Effector memory CD8-positive, alpha-beta T cell (primary cell): Measurements from ENCODE around the gene TSPAN18.

Source experiments
- ATAC-seq: fragments of 150-1000 bp; cut with Tn5 transposase; replicated peaks from 2 replicates; pipeline ENCODE4 v1.10.0; 2021; ENCODE audit warnings: mild to moderate bottlenecking, moderate library complexity
- DNase-seq, 3 experiments: peaks; one replicate each; pipeline ENCODE4 v3.0.0; 2021
- H3K27ac Mint-ChIP-seq, 2 donors: one replicate each; pipeline ENCODE4 v1.8.0; 2022; ENCODE audit warnings: mild to moderate bottlenecking in 2 of 2, mixed read lengths in 2 of 2, moderate library complexity in 2 of 2
- H3K27me3 Mint-ChIP-seq, 2 donors: one replicate each; pipeline ENCODE4 v1.8.0; 2022; ENCODE audit warnings: mixed read lengths in 2 of 2
- H3K36me3 Mint-ChIP-seq: one replicate; pipeline ENCODE4 v1.8.0; 2022; ENCODE audit warnings: mild to moderate bottlenecking, moderate library complexity, mixed read lengths; ENCODE audit not compliant: insufficient read depth
- H3K4me1 Mint-ChIP-seq, 2 donors: one replicate each; pipeline ENCODE4 v1.8.0; 2022; ENCODE audit warnings: low read depth in 2 of 2, mixed read lengths in 2 of 2
- H3K4me3 Mint-ChIP-seq, 2 donors: one replicate each; pipeline ENCODE4 v1.8.0; 2022; ENCODE audit warnings: mild to moderate bottlenecking in 2 of 2, mixed read lengths in 2 of 2, moderate library complexity in 2 of 2
- H3K9me3 Mint-ChIP-seq, 2 donors: one replicate each; pipeline ENCODE4 v1.8.0; 2022; ENCODE audit warnings: mixed read lengths in 2 of 2

TSPAN18 gene

GRCh38 chr11:44916801-44917385 lies 190.1 kb downstream of the TSPAN18 start:
- no peaks in the 10 kb centered on the region for H3K9me3 Mint-ChIP-seq
- peaks cover 0 to 2% of the 10 kb centered on the region in 2 donors for H3K4me1 Mint-ChIP-seq
- H3K4me3 Mint-ChIP-seq: no peak overlapping the region
- H3K27me3 Mint-ChIP-seq: peaks cover 5 to 6% of the 10 kb centered on the region in 2 donors
- H3K27ac Mint-ChIP-seq: no peak overlapping the region
- ATAC-seq (no peak), DNase-seq (no peak)
- peaks cover 16% of the 10 kb centered on the region for H3K36me3 Mint-ChIP-seq

GRCh38 chr11:44917741-44918140 lies 191.0 kb downstream of the TSPAN18 start:
- peaks cover 14% of the 10 kb centered on the region for H3K36me3 Mint-ChIP-seq
- no peak overlapping the region for H3K27ac Mint-ChIP-seq
- peaks cover 0 to 6% of the 10 kb centered on the region in 2 donors for H3K27me3 Mint-ChIP-seq
- ATAC-seq (no peak), DNase-seq (no peak)
- H3K9me3 Mint-ChIP-seq: no peaks in the 10 kb centered on the region
- no peak overlapping the region for H3K4me3 Mint-ChIP-seq
- no peaks in the 10 kb centered on the region for H3K4me1 Mint-ChIP-seq

GRCh38 chr11:44920451-44920850 lies 193.7 kb downstream of the TSPAN18 start:
- no peak overlapping the region for H3K27ac Mint-ChIP-seq
- peaks cover 0 to 12% of the 10 kb centered on the region in 2 donors for H3K27me3 Mint-ChIP-seq

GRCh38 chr11:44923115-44923514 lies 196.4 kb downstream of the TSPAN18 start:
- Mint-ChIP-seq H3K27ac (no peak overlapping the region), H3K4me3 (no peak overlapping the region)
- ATAC-seq: no peak

More at GRCh38 chr11:44920451-44920850, 193.7 kb downstream of the TSPAN18 start:
- H3K4me1 Mint-ChIP-seq: peaks cover 0 to 2% of the 10 kb centered on the region in 2 donors
- no peaks in the 10 kb centered on the region for H3K9me3 Mint-ChIP-seq
- ATAC-seq (no peak), DNase-seq (no peak)
- no peak overlapping the region for H3K4me3 Mint-ChIP-seq
- H3K36me3 Mint-ChIP-seq: peaks cover 14% of the 10 kb centered on the region

GRCh38 chr11:44923806-44924205 lies 197.0 kb downstream of the TSPAN18 start:
- Mint-ChIP-seq H3K36me3 (peaks cover 20% of the 10 kb centered on the region), H3K4me3 (no peak overlapping the region), H3K4me1 (peaks cover 3 to 12% of the 10 kb centered on the region in 2 donors), H3K9me3 (no peaks in the 10 kb centered on the region), H3K27me3 (peaks cover 0 to 12% of the 10 kb centered on the region in 2 donors), H3K27ac (no peak overlapping the region)
- no peak for DNase-seq
- no peak for ATAC-seq

More at GRCh38 chr11:44923115-44923514, 196.4 kb downstream of the TSPAN18 start:
- Mint-ChIP-seq H3K36me3 (peaks cover 20% of the 10 kb centered on the region), H3K4me1 (peaks cover 3 to 12% of the 10 kb centered on the region in 2 donors), H3K9me3 (no peaks in the 10 kb centered on the region), H3K27me3 (peaks cover 0 to 12% of the 10 kb centered on the region in 2 donors)
- no peak for DNase-seq

GRCh38 chr11:44926036-44926435 lies 199.3 kb downstream of the TSPAN18 start:
- H3K27ac Mint-ChIP-seq: no peak overlapping the region
- ATAC-seq: no peak

GRCh38 chr11:44927174-44927661 lies 200.5 kb downstream of the TSPAN18 start:
- no peak overlapping the region for H3K4me3 Mint-ChIP-seq
- ATAC-seq (peak; percentile 70), DNase-seq (peak; percentile 53 to 58 (median 54))
- H3K36me3 Mint-ChIP-seq: peaks cover 13% of the 10 kb centered on the region
- H3K9me3 Mint-ChIP-seq: no peaks in the 10 kb centered on the region
- H3K27ac Mint-ChIP-seq: no peak overlapping the region
- H3K4me1 Mint-ChIP-seq: peaks cover 8 to 15% of the 10 kb centered on the region in 2 donors
- peaks cover 0 to 7% of the 10 kb centered on the region in 2 donors for H3K27me3 Mint-ChIP-seq

More at GRCh38 chr11:44926036-44926435, 199.3 kb downstream of the TSPAN18 start:
- Mint-ChIP-seq H3K27me3 (peaks cover 0 to 7% of the 10 kb centered on the region in 2 donors), H3K4me1 (peaks cover 8 to 15% of the 10 kb centered on the region in 2 donors), H3K36me3 (peaks cover 16% of the 10 kb centered on the region), H3K4me3 (no peak overlapping the region), H3K9me3 (no peaks in the 10 kb centered on the region)
- no peak for DNase-seq

- peak overlapping the region in 1 of 2 donors; percentile 73 for H3K27ac Mint-ChIP-seq
- no peak for DNase-seq
- ATAC-seq: no peak
- no peak overlapping the region for H3K4me3 Mint-ChIP-seq
- H3K9me3 Mint-ChIP-seq: no peaks in the 10 kb centered on the region
- peaks cover 8 to 13% of the 10 kb centered on the region in 2 donors for H3K4me1 Mint-ChIP-seq
- peaks cover 17% of the 10 kb centered on the region for H3K36me3 Mint-ChIP-seq
- H3K27me3 Mint-ChIP-seq: peaks cover 0 to 2% of the 10 kb centered on the region in 2 donors
Measured at GRCh38 chr11:44928144-44928543, 201.4 kb downstream of the TSPAN18 start.

- ATAC-seq (no peak), DNase-seq (no peak)
- no peak overlapping the region for H3K4me3 Mint-ChIP-seq
- peaks cover 19% of the 10 kb centered on the region for H3K36me3 Mint-ChIP-seq
- peak overlapping the region in 1 of 2 donors; percentile 73 for H3K27ac Mint-ChIP-seq
- no peaks in the 10 kb centered on the region for H3K9me3 Mint-ChIP-seq
- no peaks in the 10 kb centered on the region for H3K27me3 Mint-ChIP-seq
- peaks cover 8 to 13% of the 10 kb centered on the region in 2 donors for H3K4me1 Mint-ChIP-seq
Measured at GRCh38 chr11:44928816-44929215, 202.1 kb downstream of the TSPAN18 start.

- peak overlapping the region; percentile 33 to 86 for H3K27ac Mint-ChIP-seq
- peaks cover 8 to 13% of the 10 kb centered on the region in 2 donors for H3K4me1 Mint-ChIP-seq
- peaks cover 19% of the 10 kb centered on the region for H3K36me3 Mint-ChIP-seq
- H3K27me3 Mint-ChIP-seq: no peaks in the 10 kb centered on the region
- ATAC-seq (no peak), DNase-seq (no peak)
- no peak overlapping the region for H3K4me3 Mint-ChIP-seq
- no peaks in the 10 kb centered on the region for H3K9me3 Mint-ChIP-seq
Measured at GRCh38 chr11:44930588-44931302, 204.0 kb downstream of the TSPAN18 start.

GRCh38 chr11:44931466-44931865 lies 204.7 kb downstream of the TSPAN18 start:
- peak overlapping the region; percentile 33 to 86 for H3K27ac Mint-ChIP-seq
- H3K9me3 Mint-ChIP-seq: no peaks in the 10 kb centered on the region
- peaks cover 19% of the 10 kb centered on the region for H3K36me3 Mint-ChIP-seq
- no peaks in the 10 kb centered on the region for H3K27me3 Mint-ChIP-seq
- H3K4me3 Mint-ChIP-seq: no peak overlapping the region
- H3K4me1 Mint-ChIP-seq: peaks cover 11 to 12% of the 10 kb centered on the region in 2 donors
- ATAC-seq (no peak), DNase-seq (no peak)

- peaks cover 9% of the 10 kb centered on the region for H3K36me3 Mint-ChIP-seq
- no peak for ATAC-seq
- H3K27me3 Mint-ChIP-seq: no peaks in the 10 kb centered on the region
- H3K4me3 Mint-ChIP-seq: no peak overlapping the region
- H3K27ac Mint-ChIP-seq: peak overlapping the region; percentile 14 to 42
- peaks cover 5 to 9% of the 10 kb centered on the region in 2 donors for H3K4me1 Mint-ChIP-seq
- no peaks in the 10 kb centered on the region for H3K9me3 Mint-ChIP-seq
- no peak for DNase-seq
Measured at GRCh38 chr11:44934110-44934509, 207.3 kb downstream of the TSPAN18 start.

- no peak overlapping the region for H3K4me3 Mint-ChIP-seq
- H3K36me3 Mint-ChIP-seq: peaks cover 10% of the 10 kb centered on the region
- no peaks in the 10 kb centered on the region for H3K27me3 Mint-ChIP-seq
- DNase-seq: no peak
- H3K4me1 Mint-ChIP-seq: peaks cover 5 to 9% of the 10 kb centered on the region in 2 donors
- ATAC-seq: no peak
- H3K9me3 Mint-ChIP-seq: no peaks in the 10 kb centered on the region
- no peak overlapping the region for H3K27ac Mint-ChIP-seq
Measured at GRCh38 chr11:44934735-44935250, 208.0 kb downstream of the TSPAN18 start.
